Vagina (tissue), 2 donors: ENCODE measurements around the gene CDH4.

Source experiments
- POLR2A ChIP-seq, 2 donors: fragments of 450-650 bp; IDR thresholded peaks; one replicate each; pipeline ENCODE4 v1.6.1; 2017; ENCODE audit warnings: antibody characterized with exemption in 2 of 2, mild to moderate bottlenecking in 2 of 2, moderate library complexity in 2 of 2
- POLR2AphosphoS5 ChIP-seq, 2 donors: sonication (generic); formaldehyde crosslinking; IDR thresholded peaks; one replicate each; pipeline ENCODE4 v1.9.0; 2017; ENCODE audit warnings: antibody characterized with exemption in 2 of 2, mild to moderate bottlenecking in 2 of 2, low read depth in 1 of 2; ENCODE audit not compliant: insufficient read depth in 1 of 2
- TF ChIP-seq, protein P1 (sequence below), 3 experiments: fragments of 450-650 bp in 2 of 3; fragments of 200-600 bp in 1 of 3; sonication (generic) in 1 of 3; IDR thresholded peaks; one replicate each; pipeline ENCODE4 v1.5.1; 2017 to 2019; ENCODE audit warnings: antibody characterized with exemption in 3 of 3, mild to moderate bottlenecking in 2 of 3, moderate library complexity in 2 of 3

DNA sequence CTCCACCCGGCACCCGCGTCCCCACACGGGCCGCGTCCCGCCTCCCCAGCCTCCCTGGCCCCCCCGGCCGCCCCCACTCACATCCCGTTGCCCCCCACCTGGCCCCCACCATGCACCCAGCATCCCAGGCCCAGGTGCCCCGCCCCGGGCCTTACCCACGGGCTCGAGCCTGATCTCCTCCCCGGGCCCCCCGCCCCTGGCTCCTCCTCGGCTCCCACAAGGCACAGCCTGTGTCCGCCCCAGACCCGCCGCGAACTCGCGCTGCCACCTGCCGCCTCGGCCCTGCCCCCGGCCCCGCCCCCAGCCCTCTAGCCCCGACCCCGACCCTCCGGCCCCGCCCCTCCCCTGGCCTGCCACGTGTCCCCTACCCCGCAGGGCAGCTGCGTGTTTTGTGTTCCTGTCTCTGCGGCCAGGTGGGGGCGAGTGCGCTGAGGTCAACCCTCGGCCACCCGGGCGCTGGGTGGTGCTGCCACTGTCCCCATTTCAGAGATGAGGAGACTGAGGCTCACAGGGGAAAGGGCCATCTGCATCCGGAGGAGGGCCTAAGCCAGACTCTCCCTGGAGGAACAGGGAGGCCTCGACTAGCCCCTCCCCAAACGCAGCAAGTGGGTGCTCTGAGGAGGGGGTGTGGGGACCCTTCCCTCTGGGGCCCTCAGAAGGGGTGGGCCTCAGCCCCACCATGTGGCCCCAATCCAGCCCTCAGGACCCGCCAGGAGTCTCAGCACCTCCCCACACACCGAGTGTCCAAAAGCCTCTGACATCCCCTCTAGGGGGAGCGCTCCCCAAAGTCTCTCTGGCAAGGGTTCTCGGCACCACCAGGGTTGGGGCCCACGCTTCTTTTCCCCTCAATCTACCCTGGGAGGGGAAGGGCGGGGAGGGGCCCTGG, 713.8 kb downstream of the CDH4 start:
- TF ChIP-seq, protein P1, sequence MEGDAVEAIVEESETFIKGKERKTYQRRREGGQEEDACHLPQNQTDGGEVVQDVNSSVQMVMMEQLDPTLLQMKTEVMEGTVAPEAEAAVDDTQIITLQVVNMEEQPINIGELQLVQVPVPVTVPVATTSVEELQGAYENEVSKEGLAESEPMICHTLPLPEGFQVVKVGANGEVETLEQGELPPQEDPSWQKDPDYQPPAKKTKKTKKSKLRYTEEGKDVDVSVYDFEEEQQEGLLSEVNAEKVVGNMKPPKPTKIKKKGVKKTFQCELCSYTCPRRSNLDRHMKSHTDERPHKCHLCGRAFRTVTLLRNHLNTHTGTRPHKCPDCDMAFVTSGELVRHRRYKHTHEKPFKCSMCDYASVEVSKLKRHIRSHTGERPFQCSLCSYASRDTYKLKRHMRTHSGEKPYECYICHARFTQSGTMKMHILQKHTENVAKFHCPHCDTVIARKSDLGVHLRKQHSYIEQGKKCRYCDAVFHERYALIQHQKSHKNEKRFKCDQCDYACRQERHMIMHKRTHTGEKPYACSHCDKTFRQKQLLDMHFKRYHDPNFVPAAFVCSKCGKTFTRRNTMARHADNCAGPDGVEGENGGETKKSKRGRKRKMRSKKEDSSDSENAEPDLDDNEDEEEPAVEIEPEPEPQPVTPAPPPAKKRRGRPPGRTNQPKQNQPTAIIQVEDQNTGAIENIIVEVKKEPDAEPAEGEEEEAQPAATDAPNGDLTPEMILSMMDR (IDR thresholded peaks at IDR 0.05) = no peak
- TF ChIP-seq POLR2AphosphoS5 (IDR thresholded peaks at IDR 0.05; ENCODE audit: insufficient read depth in 1 of 2, low read depth in 1 of 2) (no peak), POLR2A (IDR thresholded peaks at IDR 0.05) (no peak)
